ENCODE measurements around the gene GIPC1. TPM values are rescaled to one million over a fixed set of nuclear protein-coding genes. Genes with fewer than 3 reads are reported as not detected.
"Not testable (repeated sequence)": the region's sequence is repeated elsewhere in the genome, so short reads cannot be mapped to it uniquely, and the experiment has no call there.

Gene GIPC1
- total RNA-seq = 81.0 TPM

- Histone ChIP-seq H3K9me3 (no peaks in the 10 kb centered on the region), H3K27me3 (no peaks in the 10 kb centered on the region), H3K4me1 (peaks cover 54% of the 10 kb centered on the region), H3K27ac (peak within 1 kb of the TSS; percentile 77), H3K4me3 (peak within 1 kb of the TSS; percentile 87 to 88), H3K36me3 (peaks cover 0 to under 1% of the 10 kb centered on the region in 2 donors)
- TF ChIP-seq CTCF (IDR thresholded peaks at IDR 0.05) = no peak
- peak; percentile 79 to 86 for TF ChIP-seq POLR2AphosphoS5 (IDR thresholded peaks at IDR 0.05; ENCODE audit: insufficient read depth in 1 of 2, low read depth in 1 of 2)
- TF ChIP-seq POLR2A (IDR thresholded peaks at IDR 0.05) = peak in 1 of 2 donors; percentile 51
- peak in 1 of 2 donors; percentile 98 for DNase-seq (ENCODE audit: extremely low spot score in 2 of 2)
- intact Hi-C loops (cut with DNase I) = no loop called here
These were observed at the start of gene GIPC1 for GRCh38 chr19:14496029-14496833. TSS of gene GIPC1 (minus strand) at chr19:14496127. CDS start at chr19:14482976, 13,151 bp downstream.

- intact Hi-C loops (cut with DNase I) = no loop called here
- DNase-seq (ENCODE audit: extremely low spot score in 2 of 2) = no peak
- no peak overlapping the region for H3K4me3 ChIP-seq
- peak overlapping the region; percentile 21 for H3K27ac ChIP-seq
- peaks cover 50% of the 10 kb centered on the region for H3K4me1 ChIP-seq
- H3K27me3 ChIP-seq = no peaks in the 10 kb centered on the region
- no peak for TF ChIP-seq POLR2A (IDR thresholded peaks at IDR 0.05)
- H3K9me3 ChIP-seq = no peaks in the 10 kb centered on the region
- no peaks in the 10 kb centered on the region for H3K36me3 ChIP-seq
These were observed 49.8 kb upstream of the GIPC1 start for GRCh38 chr19:14545716-14546082.

GRCh38 chr19:14544977-14545715 is 49.2 kb upstream of the GIPC1 start:
- H3K36me3 ChIP-seq = no peaks in the 10 kb centered on the region
- no peak overlapping the region for H3K4me3 ChIP-seq
- no peaks in the 10 kb centered on the region for H3K9me3 ChIP-seq
- TF ChIP-seq POLR2AphosphoS5 (IDR thresholded peaks at IDR 0.05; ENCODE audit: insufficient read depth in 1 of 2, low read depth in 1 of 2) (no peak), CTCF (IDR thresholded peaks at IDR 0.05) (no peak), POLR2A (IDR thresholded peaks at IDR 0.05) (no peak)
- peaks cover 44% of the 10 kb centered on the region for H3K4me1 ChIP-seq
- no peak for DNase-seq (ENCODE audit: extremely low spot score in 2 of 2)
- no peaks in the 10 kb centered on the region for H3K27me3 ChIP-seq
- intact Hi-C loops (cut with DNase I) = no loop called here
- peak overlapping the region; percentile 21 for H3K27ac ChIP-seq

- Histone ChIP-seq H3K27me3 (no peaks in the 10 kb centered on the region), H3K27ac (peak overlapping the region; percentile 46), H3K4me3 (no peak overlapping the region), H3K4me1 (peaks cover 36% of the 10 kb centered on the region), H3K36me3 (no peaks in the 10 kb centered on the region), H3K9me3 (no peaks in the 10 kb centered on the region)
- DNase-seq (ENCODE audit: extremely low spot score in 2 of 2) = no peak
- TF ChIP-seq POLR2AphosphoS5 (IDR thresholded peaks at IDR 0.05; ENCODE audit: insufficient read depth in 1 of 2, low read depth in 1 of 2) = no peak
- TF ChIP-seq CTCF (IDR thresholded peaks at IDR 0.05) = no peak
- TF ChIP-seq POLR2A (IDR thresholded peaks at IDR 0.05) = no peak
- intact Hi-C loops (cut with DNase I) = no loop called here
These were observed 48.1 kb upstream of the GIPC1 start for GRCh38 chr19:14544047-14544446.

GRCh38 chr19:14542711-14543328 is 46.9 kb upstream of the GIPC1 start:
- no peak for TF ChIP-seq POLR2AphosphoS5 (IDR thresholded peaks at IDR 0.05; ENCODE audit: insufficient read depth in 1 of 2, low read depth in 1 of 2)
- no peak for TF ChIP-seq CTCF (IDR thresholded peaks at IDR 0.05)
- no peak for TF ChIP-seq POLR2A (IDR thresholded peaks at IDR 0.05)
- Histone ChIP-seq H3K9me3 (no peaks in the 10 kb centered on the region), H3K27me3 (no peaks in the 10 kb centered on the region), H3K4me1 (peaks cover 42% of the 10 kb centered on the region), H3K36me3 (no peaks in the 10 kb centered on the region), H3K27ac (peak overlapping the region; percentile 61), H3K4me3 (no peak overlapping the region)
- DNase-seq (ENCODE audit: extremely low spot score in 2 of 2) = no peak
- intact Hi-C loops (cut with DNase I) = no loop called here

- peaks cover 51% of the 10 kb centered on the region for H3K4me1 ChIP-seq
- intact Hi-C loops (cut with DNase I); H3K36me3 ChIP-seq; H3K9me3 ChIP-seq; H3K4me3 ChIP-seq; DNase-seq (ENCODE audit: extremely low spot score in 2 of 2); H3K27ac ChIP-seq; H3K27me3 ChIP-seq: not testable (repeated sequence)
These were observed 46.1 kb upstream of the GIPC1 start for GRCh38 chr19:14541979-14542378.

Data from vagina (tissue), 2 donors.